Tibial artery (tissue), 4 donors: ENCODE results near the gene NFIA.

ENCODE experiments used
- DNase-seq, 2 donors: peaks; one replicate each; pipeline ENCODE4 v3.0.0-alpha.2; 2019
- H3K27ac ChIP-seq, 2 donors: fragments of 200-600 bp; sonication (generic) in 1 of 2; 1 replicate in 1 of 2; 2 replicates in 1 of 2; pipeline ENCODE4 v1.5.1; 2018 to 2019; ENCODE audit warnings: mild to moderate bottlenecking in 1 of 2
- H3K27me3 ChIP-seq, 2 donors: fragments of 200-600 bp; sonication (generic) in 1 of 2; one replicate each; pipeline versions ENCODE4 v1.5.1 to v1.6.0; 2016 to 2019
- H3K36me3 ChIP-seq, 3 donors: fragments of 200-600 bp; sonication (generic) in 2 of 3; one replicate each; pipeline ENCODE4 v1.5.1; 2016 to 2019; ENCODE audit warnings: mild to moderate bottlenecking in 2 of 3
- H3K4me1 ChIP-seq, 4 donors: fragments of 200-600 bp; sonication (generic) in 2 of 4; 1 replicate in 3 of 4; 2 replicates in 1 of 4; pipeline ENCODE4 v1.5.1; 2016 to 2019
- H3K4me3 ChIP-seq, 2 donors: fragments of 200-600 bp; sonication (generic) in 1 of 2; 1 replicate in 1 of 2; 2 replicates in 1 of 2; pipeline ENCODE4 v1.5.1; 2018 to 2019; ENCODE audit warnings: mild to moderate bottlenecking in 2 of 2
- H3K9me3 ChIP-seq, 3 donors: fragments of 200-600 bp; sonication (generic) in 1 of 3; one replicate each; pipeline ENCODE4 v1.5.1; 2016 to 2019
- CTCF ChIP-seq, 2 experiments: fragments of 200-600 bp in 1 of 2; fragments of 450-650 bp in 1 of 2; IDR thresholded peaks; one replicate each; pipeline ENCODE4 v1.5.1; 2017 to 2019; ENCODE audit warnings: antibody characterized with exemption in 2 of 2, mild to moderate bottlenecking in 1 of 2, moderate library complexity in 1 of 2
- intact Hi-C: fragments of 100-400 bp; cut with DNase I; formaldehyde crosslinking; loops from one replicate; pipeline ENCODE4 v1.15.0; 2023; ENCODE audit warnings: low total_unique reads

The NFIA gene

GRCh38 chr1:61370913-61371279 is 288.5 kb downstream of the NFIA start:
- no peak for DNase-seq

GRCh38 chr1:61372944-61373343 is 290.6 kb downstream of the NFIA start:
- H3K27ac ChIP-seq = no peak overlapping the region
- no peak for DNase-seq
- H3K9me3 ChIP-seq = no peaks in the 10 kb centered on the region
- H3K27me3 ChIP-seq = no peaks in the 10 kb centered on the region
- no peak for TF ChIP-seq CTCF (IDR thresholded peaks at IDR 0.05)
- no peaks in the 10 kb centered on the region for H3K4me1 ChIP-seq
- no peak overlapping the region for H3K4me3 ChIP-seq
- peaks cover 10 to 15% (median 12%) of the 10 kb centered on the region in 3 donors for H3K36me3 ChIP-seq
- intact Hi-C loops = no loop called here

More at GRCh38 chr1:61370913-61371279, 288.5 kb downstream of the NFIA start:
- no peaks in the 10 kb centered on the region for H3K4me1 ChIP-seq
- H3K27me3 ChIP-seq = no peaks in the 10 kb centered on the region
- peaks cover 10 to 15% (median 12%) of the 10 kb centered on the region in 3 donors for H3K36me3 ChIP-seq
- no peak overlapping the region for H3K4me3 ChIP-seq
- H3K9me3 ChIP-seq = no peaks in the 10 kb centered on the region
- TF ChIP-seq CTCF (IDR thresholded peaks at IDR 0.05) = no peak
- intact Hi-C loops = no loop called here
- H3K27ac ChIP-seq = no peak overlapping the region

- no peaks in the 10 kb centered on the region for H3K9me3 ChIP-seq
- DNase-seq = no peak
- peaks cover 10 to 12% (median 11%) of the 10 kb centered on the region in 3 donors for H3K36me3 ChIP-seq
- H3K4me1 ChIP-seq = no peaks in the 10 kb centered on the region
- no peak for TF ChIP-seq CTCF (IDR thresholded peaks at IDR 0.05)
- intact Hi-C loops = no loop called here
- no peak overlapping the region for H3K4me3 ChIP-seq
- no peaks in the 10 kb centered on the region for H3K27me3 ChIP-seq
- no peak overlapping the region for H3K27ac ChIP-seq
Measured at GRCh38 chr1:61374156-61374555, 291.8 kb downstream of the NFIA start.

GRCh38 chr1:61375082-61375880 is 292.9 kb downstream of the NFIA start:
- no peak overlapping the region for H3K4me3 ChIP-seq
- peaks cover 0 to 4% (median 0%) of the 10 kb centered on the region in 4 donors for H3K4me1 ChIP-seq
- no peak overlapping the region for H3K27ac ChIP-seq
- no peaks in the 10 kb centered on the region for H3K27me3 ChIP-seq
- no peak for DNase-seq
- no peaks in the 10 kb centered on the region for H3K9me3 ChIP-seq
- H3K36me3 ChIP-seq = peaks cover 5 to 9% (median 8%) of the 10 kb centered on the region in 3 donors
- intact Hi-C loops = no loop called here
- TF ChIP-seq CTCF (IDR thresholded peaks at IDR 0.05) = no peak

GRCh38 chr1:61376151-61376550 is 293.8 kb downstream of the NFIA start:
- Histone ChIP-seq H3K4me1 (peaks cover 0 to 12% (median under 1%) of the 10 kb centered on the region in 4 donors), H3K27me3 (no peaks in the 10 kb centered on the region), H3K36me3 (no peaks in the 10 kb centered on the region), H3K27ac (no peak overlapping the region), H3K9me3 (no peaks in the 10 kb centered on the region), H3K4me3 (no peak overlapping the region)
- no peak for TF ChIP-seq CTCF (IDR thresholded peaks at IDR 0.05)
- intact Hi-C loops = no loop called here
- no peak for DNase-seq
